Activated effector memory CD4-positive, alpha-beta T cell treated with Interleukin-2 at 50 U/mL for 16 hours (primary cell): Measurements from ENCODE around the gene FKBP4.

ENCODE experiments used
- DNase-seq: peaks from one replicate; pipeline ENCODE4 v3.0.0-alpha.2; 2020

Gene FKBP4

GRCh38 chr12:2783936-2784600 is 10.7 kb upstream of the FKBP4 start:
- peak; percentile 16 for DNase-seq

GRCh38 chr12:2785017-2785416 is 9.8 kb upstream of the FKBP4 start:
- DNase-seq = no peak

- DNase-seq = no peak
These were observed 3.7 kb upstream of the FKBP4 start for GRCh38 chr12:2791089-2791488.

GRCh38 chr12:2792671-2793500 is 1.9 kb upstream of the FKBP4 start:
- DNase-seq = no peak

- no peak for DNase-seq
These were observed 1.2 kb upstream of the FKBP4 start for GRCh38 chr12:2793561-2793960.

- no peak for DNase-seq
These were observed 507 bp upstream of the FKBP4 start for GRCh38 chr12:2794191-2794735.

- peak; percentile 66 for DNase-seq
These were observed 769 bp downstream of the FKBP4 start for GRCh38 chr12:2795291-2796186.

- DNase-seq = no peak
These were observed 1.5 kb downstream of the FKBP4 start for GRCh38 chr12:2796187-2796666.

GRCh38 chr12:2797721-2798418 is 3.1 kb downstream of the FKBP4 start:
- no peak for DNase-seq

- no peak for DNase-seq
These were observed 5.3 kb downstream of the FKBP4 start for GRCh38 chr12:2800046-2800570.

- no peak for DNase-seq
These were observed 6.4 kb downstream of the FKBP4 start for GRCh38 chr12:2801044-2801783.

- DNase-seq = no peak
These were observed 9.0 kb downstream of the FKBP4 start for GRCh38 chr12:2803635-2804392.

GRCh38 chr12:2804393-2805142 is 9.8 kb downstream of the FKBP4 start:
- DNase-seq = no peak

GRCh38 chr12:2805143-2805520 is 10.4 kb downstream of the FKBP4 start:
- no peak for DNase-seq

GRCh38 chr12:2806700-2807099 is 11.9 kb downstream of the FKBP4 start:
- DNase-seq = no peak

GRCh38 chr12:2811801-2812200 is 17.0 kb downstream of the FKBP4 start:
- DNase-seq = no peak

GRCh38 chr12:2812290-2813213 is 17.8 kb downstream of the FKBP4 start, which contains the start of gene ITFG2:
TSS of gene ITFG2 (plus strand) at chr12:2812668. CDS start at chr12:2812761, 93 bp downstream.
- DNase-seq = peak; percentile 95
